ENCODE results near the gene PRICKLE3. TPM values are rescaled to one million over a fixed set of nuclear protein-coding genes. Genes with fewer than 3 reads are reported as not detected.
"Not testable (repeated sequence)": the region's sequence is repeated elsewhere in the genome, so short reads cannot be mapped to it uniquely, and the experiment has no call there.

PRICKLE3 gene
- total RNA-seq, 1 donor from 2014 or later, result 2.6 TPM

DNA sequence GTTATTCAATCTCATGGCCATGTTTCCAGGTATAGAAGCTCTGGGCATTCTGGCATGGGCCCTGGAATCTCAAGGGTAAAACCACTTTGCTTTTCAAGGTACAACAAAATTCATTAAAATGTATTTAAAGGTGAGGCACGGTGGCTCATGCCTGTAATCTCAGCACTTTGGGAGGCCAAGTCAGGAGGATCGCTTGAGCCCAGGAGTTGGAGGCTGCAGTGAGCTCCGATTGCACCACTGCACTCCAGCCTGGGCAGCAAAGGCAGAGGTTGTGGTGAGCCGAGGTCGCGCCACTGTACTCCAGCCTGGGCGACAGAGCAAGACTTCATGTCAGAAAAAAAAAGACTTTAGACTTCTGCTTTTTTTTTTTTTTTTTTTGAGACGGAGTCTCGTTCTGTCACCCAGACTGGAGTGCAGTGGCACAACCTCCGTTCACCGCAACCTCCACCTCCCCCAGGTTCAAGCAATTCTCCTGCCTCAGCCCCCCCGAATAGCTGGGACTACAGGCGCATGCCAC, 58.4 kb downstream of the PRICKLE3 start:
- H3K4me3 ChIP-seq (ENCODE audit: low read length in 3 of 3); H3K9me3 ChIP-seq (ENCODE audit: control insufficient read depth in 3 of 3, low read length in 3 of 3); H3K27ac ChIP-seq (ENCODE audit: low read depth, low read length); H3K4me1 ChIP-seq (ENCODE audit: control insufficient read depth in 3 of 3, insufficient read depth in 3 of 3, low read length in 3 of 3); H3K9ac ChIP-seq (ENCODE audit: low read depth in 1 of 3, low read length in 3 of 3); H3K27me3 ChIP-seq (ENCODE audit: control insufficient read depth in 3 of 3, insufficient read depth in 3 of 3, low read length in 3 of 3); H3K36me3 ChIP-seq (ENCODE audit: control insufficient read depth in 3 of 3, insufficient read depth in 3 of 3, low read length in 3 of 3): not testable (repeated sequence)

Small RNAs within 50 kb of the gene (small RNA-seq; reads per million reads assigned to genes)
- gene RN7SL262P, result not detected

Other genes with a start within 250 kb of the PRICKLE3 start
- gene OTUD5, start 228.8 kb downstream of the PRICKLE3 start, total RNA-seq, result 16.2 TPM
- gene KCND1, start 214.5 kb downstream of the PRICKLE3 start, total RNA-seq, result 0.52 TPM
- gene GRIPAP1, start 184.1 kb downstream of the PRICKLE3 start, total RNA-seq, result 10.4 TPM
- gene TFE3, start 143.0 kb downstream of the PRICKLE3 start, total RNA-seq, result 8.4 TPM
- gene CCDC120, start 127.4 kb downstream of the PRICKLE3 start, total RNA-seq, result 0.52 TPM
- 4.7 TPM for gene PRAF2, start 112.4 kb downstream of the PRICKLE3 start, total RNA-seq
- gene WDR45, start 106.5 kb downstream of the PRICKLE3 start, total RNA-seq, result 26.6 TPM
- gene GPKOW, start 62.6 kb downstream of the PRICKLE3 start, total RNA-seq, result 20.4 TPM
- 2.1 TPM for gene MAGIX, start 23.6 kb downstream of the PRICKLE3 start, total RNA-seq
- 19.3 TPM for gene PLP2, start 14.5 kb downstream of the PRICKLE3 start, total RNA-seq
- 1.0 TPM for gene SYP, start 13.8 kb upstream of the PRICKLE3 start, total RNA-seq
- not detected for gene CACNA1F, start 47.0 kb upstream of the PRICKLE3 start, total RNA-seq
- 5.7 TPM for gene CCDC22, start 49.1 kb upstream of the PRICKLE3 start, total RNA-seq
- gene FOXP3, start 78.3 kb upstream of the PRICKLE3 start, total RNA-seq, result not detected
- 6.8 TPM for gene PPP1R3F, start 83.4 kb upstream of the PRICKLE3 start, total RNA-seq
- not detected for gene GAGE10, start 117.3 kb upstream of the PRICKLE3 start, total RNA-seq
- not detected for gene GAGE12J, start 135.7 kb upstream of the PRICKLE3 start, total RNA-seq
- not detected for gene GAGE13, start 145.2 kb upstream of the PRICKLE3 start, total RNA-seq